ENCODE results near the gene BRAT1.
A peak's percentile ranks its signal among the peaks of the same experiment; 100 is the strongest.

BRAT1 gene

DNA sequence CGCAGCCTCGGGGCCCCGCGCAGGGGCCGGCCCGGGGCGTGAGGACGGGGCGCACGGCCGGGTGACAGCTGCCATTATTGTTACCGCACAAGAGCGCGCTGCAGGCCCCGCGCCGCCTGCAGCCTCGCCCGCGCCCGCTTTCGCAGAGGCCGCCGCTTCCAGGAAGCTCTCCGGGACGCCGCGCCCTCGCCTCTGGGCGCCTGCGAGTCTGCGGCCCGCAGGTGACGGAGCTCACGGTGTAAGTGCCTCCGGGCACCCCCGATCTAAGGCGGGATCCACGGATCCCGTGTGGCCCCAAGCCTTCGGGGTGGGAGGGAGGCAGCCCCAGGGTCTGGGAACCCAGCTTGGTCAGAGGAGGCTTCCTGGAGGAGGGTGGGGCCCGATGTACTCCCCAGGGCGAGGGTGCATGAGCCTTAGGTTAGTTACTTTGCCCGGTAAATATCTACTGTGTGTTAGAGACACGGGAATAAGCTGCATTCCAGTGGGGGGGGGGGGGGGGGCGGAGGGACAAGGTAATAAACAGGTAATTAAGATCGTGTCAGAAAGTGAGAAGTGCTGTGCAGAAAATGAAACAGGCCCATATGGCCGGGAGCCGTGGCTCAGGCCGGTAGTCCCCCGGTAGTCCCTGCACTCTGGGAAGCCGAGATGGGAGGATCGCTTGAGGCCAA is 4.1 kb upstream of the BRAT1 start:
- TF ChIP-seq CTCF (IDR thresholded peaks at IDR 0.05; ENCODE audit: low read depth, low read length, missing control alignments): no peak
- peak overlapping the region; percentile 87 for H3K4me3 ChIP-seq (ENCODE audit: low read depth, low read length)
- DNase-seq (ENCODE audit: low read depth): no peak

DNA sequence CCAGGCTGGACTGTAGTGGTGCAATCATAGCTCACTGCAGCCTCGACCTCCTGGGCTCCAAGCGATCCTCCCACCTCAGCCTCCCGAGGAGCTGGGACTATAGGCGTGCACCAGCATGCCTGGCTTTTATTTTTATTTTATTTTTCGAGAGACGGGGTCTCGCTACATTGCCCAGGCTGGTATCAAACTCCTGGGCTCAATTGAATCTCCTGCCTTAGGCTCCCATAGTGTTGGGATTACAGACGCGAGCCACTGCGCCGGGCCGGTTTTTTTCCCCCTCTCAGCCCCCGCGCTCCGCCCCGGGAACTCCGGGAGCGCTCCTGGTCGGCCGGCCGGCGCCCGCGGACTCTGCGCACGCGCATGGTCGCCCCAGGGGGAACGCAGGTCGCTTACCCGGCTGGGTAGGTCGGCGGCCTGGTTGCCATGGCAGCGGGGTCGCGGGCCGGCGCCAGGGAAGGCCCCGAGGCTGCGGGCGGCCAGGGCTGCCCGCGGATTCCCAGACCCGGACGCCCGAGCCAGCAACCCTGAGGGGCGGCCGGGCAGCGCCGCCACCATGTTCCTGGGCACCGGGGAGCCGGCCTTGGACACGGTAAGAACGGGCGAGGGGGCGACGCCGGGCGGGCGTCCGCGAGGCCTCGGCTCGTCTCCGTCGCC is 3.4 kb upstream of the BRAT1 start, which contains the start of gene IQCE:
Gene IQCE, plus strand, starts transcription at position 351 of the 654 bp plus-strand sequence. Its CDS starts 203 bp downstream, at position 554.
- no peak for TF ChIP-seq CTCF (IDR thresholded peaks at IDR 0.05; ENCODE audit: low read depth, low read length, missing control alignments)
- DNase-seq (ENCODE audit: low read depth): peak; percentile 61
- H3K4me3 ChIP-seq (ENCODE audit: low read depth, low read length): peak within 1 kb of the TSS; percentile 87

- peak overlapping the region; percentile 92 for H3K4me3 ChIP-seq (ENCODE audit: low read depth, low read length)
- no peak for DNase-seq (ENCODE audit: low read depth)
- TF ChIP-seq CTCF (IDR thresholded peaks at IDR 0.05; ENCODE audit: low read depth, low read length, missing control alignments): no peak
Observed at GRCh38 chr7:2554661-2555111, 638 bp downstream of the BRAT1 start.

DNA sequence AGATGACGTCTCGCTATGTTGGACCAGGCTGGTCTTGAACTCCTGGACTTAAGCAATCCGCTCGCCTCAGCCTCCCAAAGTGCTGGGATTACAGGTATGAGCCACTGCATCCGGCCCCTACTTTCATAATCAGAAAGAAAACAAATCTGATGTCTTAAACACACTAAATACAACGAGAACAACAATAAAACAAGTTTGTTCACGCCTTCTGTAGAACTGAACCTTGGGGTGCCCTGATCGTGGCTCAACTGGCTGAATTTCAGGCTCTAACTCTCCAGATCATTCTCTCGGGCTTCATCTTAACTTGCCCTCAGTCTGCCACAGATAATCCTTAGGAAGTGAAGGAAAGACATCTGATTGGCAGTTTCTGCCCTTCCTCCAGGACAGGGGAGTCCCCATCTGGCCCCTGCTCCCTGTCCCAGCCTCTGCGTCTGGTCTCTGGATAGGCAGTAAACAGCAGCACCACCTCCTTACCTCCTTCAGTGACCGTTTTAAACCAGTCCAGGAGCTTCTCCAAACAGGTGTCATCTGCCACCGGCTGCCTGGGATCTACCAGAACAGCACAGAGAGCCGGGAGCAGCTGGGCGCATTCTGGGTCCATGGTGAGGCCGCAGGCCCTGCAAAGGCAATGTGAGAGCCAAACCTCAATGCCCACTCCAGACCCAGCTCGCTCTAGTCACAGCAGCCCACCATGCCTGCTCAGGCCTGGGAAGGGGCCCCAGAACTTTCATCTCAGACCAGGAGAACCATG is 1.3 kb downstream of the BRAT1 start:
- peak overlapping the region; percentile 92 for H3K4me3 ChIP-seq (ENCODE audit: low read depth, low read length)
- TF ChIP-seq CTCF (IDR thresholded peaks at IDR 0.05; ENCODE audit: low read depth, low read length, missing control alignments): no peak
- no peak for DNase-seq (ENCODE audit: low read depth)

DNA sequence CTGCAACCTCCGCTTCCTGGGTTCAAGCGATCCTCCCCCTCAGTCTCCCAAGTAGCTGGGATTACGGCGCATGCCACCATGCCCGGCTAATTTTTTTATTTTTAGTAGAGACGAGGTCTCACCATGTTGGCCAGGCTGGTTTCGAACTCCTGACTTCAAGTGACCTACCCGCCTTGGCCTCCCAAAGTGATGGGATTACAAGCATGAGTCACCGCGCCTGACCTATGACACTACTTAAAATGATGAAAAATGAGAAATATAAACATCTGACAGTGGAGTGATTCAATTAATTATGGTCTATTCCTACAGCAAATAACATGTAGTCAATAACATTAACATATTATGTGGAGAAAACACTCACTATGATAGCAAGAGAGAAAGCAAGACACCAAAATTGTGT is 2.2 kb downstream of the BRAT1 start:
- TF ChIP-seq CTCF (IDR thresholded peaks at IDR 0.05; ENCODE audit: low read depth, low read length, missing control alignments): no peak
- no peak overlapping the region for H3K4me3 ChIP-seq (ENCODE audit: low read depth, low read length)
- no peak for DNase-seq (ENCODE audit: low read depth)

DNA sequence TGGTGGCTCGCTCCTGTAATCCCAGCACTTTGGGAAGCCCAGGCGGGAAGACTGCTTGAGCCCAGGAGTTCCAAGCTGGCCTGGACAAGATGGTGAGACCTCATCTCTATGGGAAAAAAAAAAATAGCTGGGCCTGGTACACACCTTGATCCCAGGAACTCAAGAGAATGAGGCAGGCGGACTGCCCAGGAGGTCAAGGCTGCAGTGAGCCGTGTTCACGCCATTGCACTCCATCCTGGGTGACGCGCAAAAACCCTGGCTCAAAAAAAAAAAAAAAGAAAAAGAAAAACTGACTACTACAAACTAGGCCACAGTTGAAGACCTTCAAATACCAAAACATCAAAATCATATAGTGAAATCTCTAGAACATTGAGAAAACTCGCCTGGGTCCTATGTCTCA is 3.9 kb downstream of the BRAT1 start:
- no peak for TF ChIP-seq CTCF (IDR thresholded peaks at IDR 0.05; ENCODE audit: low read depth, low read length, missing control alignments)

More for the DNA sequence above, 3.9 kb downstream of the BRAT1 start:
- DNase-seq (ENCODE audit: low read depth): no peak
- H3K4me3 ChIP-seq (ENCODE audit: low read depth, low read length): no peak overlapping the region

All from GM12864 (cell line).